HG02763 (cell line): Measurements from ENCODE around the gene C1orf226.
"Not testable (repeated sequence)": the region's sequence is repeated elsewhere in the genome, so short reads cannot be mapped to it uniquely, and the experiment has no call there.

ENCODE experiments used
- ATAC-seq: cut with Tn5 transposase; IDR thresholded peaks from one replicate; pipeline ENCODE4 v1.9.1; 2021; ENCODE audit warnings: mild to moderate bottlenecking, moderate library complexity; ENCODE audit not compliant: unreplicated experiment

Gene C1orf226, protein sequence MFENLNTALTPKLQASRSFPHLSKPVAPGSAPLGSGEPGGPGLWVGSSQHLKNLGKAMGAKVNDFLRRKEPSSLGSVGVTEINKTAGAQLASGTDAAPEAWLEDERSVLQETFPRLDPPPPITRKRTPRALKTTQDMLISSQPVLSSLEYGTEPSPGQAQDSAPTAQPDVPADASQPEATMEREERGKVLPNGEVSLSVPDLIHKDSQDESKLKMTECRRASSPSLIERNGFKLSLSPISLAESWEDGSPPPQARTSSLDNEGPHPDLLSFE

DNA sequence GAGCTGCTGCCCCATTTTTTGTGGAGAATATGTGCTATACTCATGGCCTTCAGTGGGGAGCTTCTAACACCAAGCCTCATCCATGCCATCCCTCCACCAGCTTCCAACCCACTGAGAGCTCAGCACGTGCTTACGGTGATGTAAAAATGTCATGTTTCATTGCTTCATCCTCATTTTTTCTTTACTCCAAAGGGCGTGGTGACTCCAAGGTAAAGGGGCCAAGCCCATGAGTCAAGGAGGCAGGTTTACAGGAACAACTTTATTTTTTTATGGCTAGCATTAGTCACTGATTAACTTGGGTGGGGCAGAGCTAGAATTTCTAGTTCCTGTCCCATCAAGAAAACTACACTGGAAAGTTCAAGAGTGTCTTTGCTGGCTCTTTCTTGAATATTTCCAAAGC lies at the start of gene C1orf226:
TSS of gene C1orf226 (plus strand) at position 346 of the 400 bp plus-strand sequence. CDS start 174 bp downstream, outside the sequence.
- no peak for ATAC-seq

DNA sequence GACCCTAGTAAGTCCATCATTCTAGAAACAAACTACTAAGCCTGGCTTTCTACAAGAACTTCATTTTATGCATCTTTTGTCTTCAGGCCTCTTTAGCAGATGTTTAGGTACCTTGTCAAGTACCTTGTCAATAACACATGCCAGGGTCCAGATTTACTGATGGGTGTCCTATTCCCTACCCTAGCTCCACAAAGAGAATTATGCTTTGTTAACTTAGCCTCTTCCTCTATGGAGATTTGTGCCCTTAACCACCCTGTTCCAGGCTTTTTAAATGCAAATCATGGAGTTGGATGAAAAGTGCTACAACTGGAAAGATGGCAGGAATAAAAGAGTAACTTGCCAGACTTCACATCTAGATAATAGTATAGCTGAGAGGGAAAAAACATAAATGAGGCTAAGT lies 47.5 kb upstream of the C1orf226 start:
- ATAC-seq = no peak

DNA sequence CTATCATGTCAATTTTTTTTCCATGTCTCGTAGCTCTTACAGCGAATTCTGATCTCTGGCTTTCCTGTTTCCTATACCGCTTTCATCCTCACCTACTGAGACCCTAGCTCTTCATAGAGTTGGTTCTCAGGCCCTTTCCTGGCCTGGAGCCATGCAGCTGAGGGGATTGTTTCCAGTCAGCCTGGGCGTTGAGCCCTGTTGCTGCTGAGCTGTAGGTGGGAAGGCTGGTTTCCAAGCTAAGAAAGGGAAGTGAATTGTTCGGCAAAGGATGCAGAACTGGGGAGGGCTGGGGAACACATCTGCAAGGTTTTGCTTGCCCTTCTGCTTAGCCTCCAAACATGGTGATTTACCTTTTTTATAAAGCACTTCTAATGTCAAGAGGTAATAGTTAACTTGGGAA lies 46.4 kb upstream of the C1orf226 start:
- ATAC-seq = no peak

DNA sequence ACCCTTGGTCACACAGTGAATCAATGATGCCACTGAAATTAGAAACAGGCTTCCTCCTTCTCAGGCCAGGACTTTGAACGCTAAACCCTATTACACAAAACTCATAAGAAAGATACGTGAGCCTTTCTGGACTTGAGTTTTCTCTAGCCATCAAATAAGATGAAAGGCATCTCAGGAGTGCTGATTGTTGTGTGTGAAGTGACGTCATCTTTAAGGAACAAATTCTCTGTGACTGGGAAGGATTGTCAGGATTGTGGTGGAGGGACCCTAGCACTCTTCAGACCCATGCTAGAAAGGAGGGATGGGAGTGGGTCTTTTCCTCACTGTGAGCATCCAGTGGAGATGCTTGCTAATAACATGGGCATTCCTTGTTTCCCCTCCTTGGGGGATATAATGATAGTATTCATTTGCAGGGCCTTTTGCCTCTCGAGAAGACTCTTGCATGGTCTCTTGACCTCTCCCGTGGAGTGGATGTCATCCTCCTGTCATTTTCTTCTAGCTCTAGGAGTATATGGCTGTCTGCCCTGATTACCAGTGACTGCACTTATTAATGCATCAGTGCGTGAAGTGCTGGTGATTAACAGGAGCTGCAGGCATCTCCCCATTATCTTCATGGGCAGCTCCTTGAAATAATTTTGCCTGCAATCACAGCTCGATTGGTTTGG lies 44.8 kb upstream of the C1orf226 start:
- ATAC-seq = no peak

DNA sequence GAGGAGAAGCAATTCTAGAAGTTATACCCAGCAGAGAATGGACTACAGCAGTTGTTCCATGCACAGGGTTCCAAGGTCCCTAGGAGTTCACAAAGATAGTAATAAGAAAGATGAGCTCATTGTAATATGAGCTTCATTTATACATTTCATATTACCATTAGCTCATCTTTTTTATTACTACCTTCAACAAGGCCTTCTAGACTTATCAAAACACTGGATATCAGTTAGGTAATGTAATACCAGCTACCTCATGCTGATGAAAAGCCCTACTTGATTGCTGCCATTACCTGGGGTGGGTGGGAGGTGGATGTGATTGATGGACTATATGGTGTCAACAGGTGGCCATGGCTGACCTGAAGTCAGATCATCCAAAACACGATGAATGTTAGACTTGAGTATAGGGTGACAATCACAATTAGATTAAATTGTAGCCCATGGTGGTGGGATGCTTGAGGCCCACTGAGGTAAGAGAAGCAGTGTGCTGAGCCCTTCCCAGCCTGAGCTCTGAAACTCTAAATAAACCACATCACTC lies 39.0 kb upstream of the C1orf226 start:
- no peak for ATAC-seq

DNA sequence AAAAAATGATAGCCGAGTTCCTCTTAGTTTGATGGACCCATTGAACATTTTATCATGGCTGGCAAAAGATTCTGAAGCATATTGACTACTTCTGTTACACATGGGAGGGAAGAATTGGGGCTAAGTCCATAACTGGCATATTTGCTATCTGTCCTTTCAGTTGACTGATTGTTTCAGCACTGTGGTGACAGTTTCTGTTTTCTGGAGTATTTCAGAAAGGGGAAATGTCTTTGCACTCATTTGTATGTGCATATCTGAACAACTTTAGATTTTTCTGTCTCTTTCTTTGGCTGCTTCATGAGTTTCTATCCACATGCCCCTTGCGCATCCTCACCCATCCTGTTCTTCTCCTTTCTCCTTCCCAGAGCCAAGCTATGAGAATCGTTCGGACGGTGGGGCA lies 38.1 kb upstream of the C1orf226 start:
- no peak for ATAC-seq

DNA sequence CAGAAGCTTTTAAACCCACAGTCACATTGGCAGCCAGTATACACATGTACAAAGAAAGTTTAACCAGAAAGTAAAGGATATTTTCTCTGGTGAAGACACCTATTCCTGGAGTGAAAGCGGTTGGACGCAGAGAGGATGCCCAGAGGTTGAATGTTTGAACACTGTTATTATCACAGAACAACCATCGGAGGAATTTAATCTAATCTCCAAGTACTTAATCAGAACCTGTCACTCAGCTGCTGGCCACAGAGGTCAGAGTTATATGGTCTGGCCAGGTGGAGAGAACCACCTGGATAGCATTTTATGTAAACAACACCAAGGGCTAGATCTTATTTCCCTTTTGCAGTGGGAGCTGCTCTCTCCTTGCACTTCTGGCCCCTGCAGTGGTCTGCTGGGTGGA lies 34.2 kb upstream of the C1orf226 start:
- no peak for ATAC-seq

DNA sequence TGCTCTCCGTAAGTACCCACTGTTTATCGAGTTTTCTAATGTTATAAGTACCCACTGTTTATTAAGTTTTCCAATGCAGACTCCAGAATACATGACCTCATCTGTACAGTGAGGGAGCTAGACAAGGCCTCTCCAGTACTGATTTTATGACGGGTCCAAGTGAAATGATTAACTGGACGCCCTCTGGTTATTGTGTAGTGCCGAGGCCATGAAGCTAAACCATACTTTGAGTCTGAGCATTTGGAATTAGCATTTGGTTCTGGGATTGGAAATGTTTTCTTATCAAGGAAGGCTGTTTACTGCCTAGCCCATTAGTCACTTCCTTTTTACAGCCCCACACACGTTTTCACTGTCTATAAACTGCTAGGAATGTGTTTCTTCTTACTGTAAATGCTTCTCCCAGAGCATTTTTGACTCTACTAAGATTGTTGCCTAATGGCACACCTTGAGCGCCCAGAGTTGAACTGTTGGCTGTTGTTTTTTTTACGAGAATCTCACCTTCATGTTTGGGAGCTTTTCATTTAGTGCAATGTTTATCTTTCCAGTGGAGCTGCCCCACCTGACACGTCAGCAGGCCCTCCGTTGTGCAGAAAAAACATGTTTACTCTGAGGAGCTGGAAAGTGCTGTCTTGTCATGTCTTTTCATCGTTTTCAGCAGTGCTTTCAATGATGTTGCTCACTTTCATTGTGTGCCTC lies 31.7 kb upstream of the C1orf226 start:
- no peak for ATAC-seq

DNA sequence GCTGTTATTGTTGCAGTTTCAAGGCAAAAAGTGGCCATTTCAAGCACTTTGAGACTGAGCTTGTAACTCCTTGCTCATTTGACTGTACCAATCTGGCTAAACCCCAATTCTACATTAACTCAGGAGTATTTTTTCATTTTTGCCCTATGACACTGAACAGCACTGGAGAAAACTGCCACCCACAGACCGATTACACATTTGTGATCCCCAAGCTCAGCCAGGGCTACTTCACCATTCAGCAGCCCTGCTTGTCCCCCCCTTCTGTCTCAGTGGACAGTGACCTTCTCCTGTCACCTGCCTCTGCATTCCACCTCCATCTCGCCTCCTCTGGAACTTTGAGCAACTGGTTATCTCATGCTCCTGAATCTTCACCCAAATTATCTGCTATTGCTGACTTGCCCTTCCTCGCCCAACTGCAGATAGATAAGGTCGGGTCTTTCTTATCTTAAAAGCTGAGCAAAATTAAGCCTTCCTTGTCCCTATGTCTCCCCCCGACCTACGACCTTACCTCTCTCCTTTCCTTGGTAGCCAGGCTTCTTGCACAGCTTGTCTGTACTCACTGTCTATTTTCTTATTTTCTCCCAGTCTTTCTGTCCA lies 30.2 kb upstream of the C1orf226 start:
- no peak for ATAC-seq

DNA sequence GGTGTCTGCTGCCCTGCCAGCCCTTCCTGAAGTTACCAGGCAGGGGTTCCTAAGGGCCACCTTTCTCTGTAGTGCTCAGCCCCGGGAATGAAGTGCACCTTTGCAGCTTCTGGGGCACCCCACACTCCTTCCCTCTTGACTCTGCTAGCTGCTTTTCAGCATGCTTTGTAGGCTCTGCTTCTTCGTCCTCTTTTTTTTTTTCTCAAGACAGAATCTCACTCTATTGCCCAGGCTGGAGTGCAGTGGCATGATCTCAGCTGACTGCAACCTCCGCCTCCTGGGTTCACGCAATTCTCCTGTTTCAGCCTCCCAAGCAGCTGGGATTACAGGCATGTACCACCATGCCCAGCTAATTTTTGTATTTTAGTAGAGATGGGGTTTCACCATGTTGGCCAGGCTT lies 29.7 kb upstream of the C1orf226 start:
- not testable (repeated sequence) for ATAC-seq

DNA sequence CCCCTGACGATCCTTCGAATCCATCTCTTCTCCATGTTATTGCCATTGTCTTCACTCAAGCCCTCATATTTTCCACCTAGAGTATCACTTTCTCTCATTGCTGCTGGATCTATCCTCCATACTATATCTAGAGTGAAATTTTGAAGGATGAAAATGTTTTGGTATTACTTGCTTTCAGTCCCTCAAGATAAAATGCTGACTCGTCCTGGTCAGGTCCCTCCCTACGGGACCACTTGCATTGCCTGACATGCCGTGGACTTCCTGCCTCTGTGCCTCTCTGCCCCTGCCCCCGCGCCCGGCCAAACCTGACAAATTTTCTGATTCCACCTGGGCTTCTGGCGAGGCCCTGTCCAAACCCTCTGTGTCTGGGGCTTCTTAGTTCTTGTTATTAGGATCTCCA lies 28.4 kb upstream of the C1orf226 start:
- no peak for ATAC-seq

DNA sequence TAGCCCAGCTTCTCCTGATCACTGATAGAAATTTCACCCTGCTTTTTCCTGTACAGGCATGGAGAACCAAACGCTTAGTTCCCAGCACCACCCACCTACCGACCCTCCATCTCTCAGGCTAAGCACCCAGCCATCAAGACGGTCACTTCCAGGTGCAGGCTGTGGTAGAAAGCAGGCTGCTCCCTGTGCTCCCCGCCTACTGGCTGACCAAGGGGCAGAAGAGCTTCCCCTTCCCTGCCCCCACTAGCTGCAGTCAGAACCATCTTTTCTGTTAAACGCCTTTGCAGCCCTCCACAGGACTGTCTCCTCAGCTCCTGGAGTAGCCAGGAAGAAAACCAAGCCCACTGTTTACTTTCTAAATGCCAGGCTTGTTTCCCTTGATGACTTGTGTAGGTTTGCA lies 27.8 kb upstream of the C1orf226 start:
- no peak for ATAC-seq

DNA sequence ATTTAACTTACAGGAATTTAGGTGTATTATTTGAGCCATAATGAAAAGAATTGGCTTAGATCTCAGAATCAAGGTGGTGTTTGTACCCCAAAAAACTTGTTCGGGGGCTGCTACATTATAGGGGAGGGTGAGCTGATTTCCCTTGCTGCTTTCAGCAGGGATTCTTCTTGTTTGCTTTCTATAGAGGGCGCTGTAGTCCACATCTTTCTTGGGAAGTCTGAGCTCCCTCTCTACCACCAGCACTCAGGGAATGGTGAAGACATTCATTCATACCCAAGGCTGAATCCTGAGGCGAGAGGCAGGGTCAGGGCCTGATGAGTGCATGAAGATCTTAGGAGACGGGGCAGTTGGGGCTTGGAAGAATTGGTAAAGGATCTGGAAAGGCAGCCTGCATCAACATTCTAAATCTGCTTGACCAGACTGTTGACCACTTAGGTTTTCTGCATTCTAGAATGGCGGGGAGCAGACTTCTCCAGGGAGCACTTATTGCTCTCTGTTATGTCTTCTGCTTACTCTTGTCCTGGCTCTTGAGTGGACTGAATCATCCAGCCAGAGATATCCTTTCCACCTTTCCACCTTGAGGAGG lies 23.8 kb upstream of the C1orf226 start:
- no peak for ATAC-seq

DNA sequence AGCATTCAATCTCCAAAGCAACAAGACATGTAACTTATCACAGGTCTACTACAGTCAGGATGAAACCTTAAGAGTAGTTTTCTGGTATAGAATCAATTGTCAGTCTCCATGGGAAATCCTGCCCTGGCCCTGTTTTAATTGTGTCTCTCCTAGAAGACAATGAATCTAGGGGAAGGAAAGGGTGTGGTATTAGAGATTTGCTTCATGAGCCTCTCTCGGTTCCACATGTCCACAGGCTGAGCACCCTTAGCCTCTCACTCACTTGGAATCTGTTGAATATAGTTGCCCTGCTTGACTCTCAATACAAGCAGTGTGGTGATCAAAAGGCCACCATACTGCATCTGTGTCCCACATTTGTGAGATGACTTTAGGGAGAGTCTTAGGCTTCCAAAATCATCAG lies 22.6 kb upstream of the C1orf226 start:
- ATAC-seq = no peak

DNA sequence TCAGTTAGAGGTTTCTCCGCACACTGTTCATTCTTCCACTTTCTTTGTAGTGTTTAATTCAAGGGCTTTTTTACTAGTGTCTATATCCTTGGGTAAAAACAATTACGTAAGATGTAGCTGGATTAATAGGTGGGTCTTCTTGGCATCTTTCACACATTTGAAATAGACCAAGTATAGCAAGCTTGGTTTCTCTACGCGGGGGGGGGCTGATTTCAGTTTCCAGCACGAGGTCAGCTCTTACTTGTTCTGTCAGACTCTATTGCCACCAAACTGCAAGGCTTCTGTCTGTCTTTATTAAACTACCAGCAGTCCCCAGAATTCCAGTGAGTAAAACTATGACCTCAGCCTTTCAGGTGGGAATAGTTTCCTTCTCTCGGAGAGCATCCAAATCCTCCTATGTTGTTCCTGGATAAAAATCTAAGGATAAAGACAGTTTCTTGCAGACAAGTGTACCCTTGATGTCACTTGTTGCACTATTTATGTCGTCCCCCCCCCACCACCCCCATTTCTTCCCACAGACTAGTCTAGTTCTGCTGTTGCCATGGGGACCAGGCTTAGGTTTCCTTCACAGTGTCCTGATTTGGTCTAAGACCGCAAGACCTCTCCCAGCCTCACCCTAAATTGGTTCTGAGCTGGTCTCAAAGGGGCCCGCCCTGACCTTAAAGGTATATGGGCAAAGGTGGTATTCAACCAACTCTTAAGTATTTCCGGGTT lies 21.8 kb upstream of the C1orf226 start:
- ATAC-seq = no peak

DNA sequence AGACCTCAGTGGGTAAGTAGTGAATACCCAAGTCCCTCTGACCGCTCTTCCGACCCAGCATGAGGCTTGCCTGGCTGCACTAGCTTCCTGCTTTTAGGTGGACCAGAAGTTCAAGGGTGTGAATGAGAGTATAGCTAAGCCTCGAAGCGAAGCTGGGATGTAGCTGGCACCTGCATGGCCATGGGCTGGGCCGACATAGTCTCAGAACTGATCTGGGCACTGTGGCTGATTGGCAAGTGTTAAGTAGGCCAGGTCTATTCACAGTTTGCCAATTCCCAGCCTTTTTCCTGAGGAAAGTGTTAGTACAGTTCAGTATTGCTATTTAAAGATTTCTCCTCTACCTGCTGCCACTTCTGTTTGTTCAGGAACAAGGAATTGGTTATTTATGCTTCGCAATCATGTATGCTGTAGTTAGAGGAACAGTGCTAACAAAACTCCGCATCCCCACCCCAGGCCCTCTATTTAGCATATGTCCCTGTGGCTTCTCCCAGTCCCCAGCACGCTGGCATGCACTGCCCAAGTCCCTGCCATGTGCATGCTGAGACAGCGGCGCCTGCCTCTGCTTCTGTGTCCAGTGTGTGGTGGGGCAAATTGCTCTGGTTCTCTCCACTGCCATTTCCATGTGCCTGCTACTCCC lies 21.2 kb upstream of the C1orf226 start:
- no peak for ATAC-seq

DNA sequence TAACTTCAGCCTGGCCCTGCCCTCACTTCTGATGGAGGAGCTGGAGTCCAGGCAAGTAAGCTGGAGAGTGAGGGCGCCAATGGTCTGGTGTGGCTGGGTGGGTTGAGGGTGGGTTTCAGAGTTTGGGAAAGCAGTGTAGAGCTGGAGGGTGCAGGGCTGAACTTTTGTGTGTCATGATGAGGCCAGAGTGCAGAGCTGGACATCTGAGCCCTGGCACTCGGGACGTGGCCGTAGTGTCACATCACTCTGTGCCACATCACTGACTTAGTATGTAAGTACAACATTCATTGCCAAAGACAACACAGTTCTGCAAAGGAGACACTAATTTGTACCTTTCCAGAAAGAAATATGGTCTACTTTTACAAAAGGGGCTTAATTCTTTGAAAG lies 20.7 kb upstream of the C1orf226 start:
- no peak for ATAC-seq

DNA sequence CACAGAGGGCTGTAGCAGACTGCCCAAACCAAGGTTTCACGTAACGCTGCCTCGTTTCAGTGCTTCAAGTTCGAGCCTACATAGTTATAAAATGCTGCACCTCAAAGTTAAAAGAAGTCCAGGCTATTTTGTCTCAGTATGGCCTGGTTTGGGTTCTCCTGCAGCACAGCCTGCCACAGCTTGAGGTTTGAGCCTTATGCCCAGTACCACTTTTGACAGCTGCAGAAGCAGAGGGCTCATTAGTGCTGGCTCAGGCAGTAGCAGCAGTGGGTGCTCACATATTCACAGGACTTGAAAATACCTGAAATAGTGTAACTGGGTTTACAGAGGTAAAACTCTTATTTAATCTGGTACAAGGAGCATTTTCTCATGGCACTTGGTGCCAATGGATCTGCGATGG lies 20.2 kb upstream of the C1orf226 start:
- peak; percentile 25 for ATAC-seq

DNA sequence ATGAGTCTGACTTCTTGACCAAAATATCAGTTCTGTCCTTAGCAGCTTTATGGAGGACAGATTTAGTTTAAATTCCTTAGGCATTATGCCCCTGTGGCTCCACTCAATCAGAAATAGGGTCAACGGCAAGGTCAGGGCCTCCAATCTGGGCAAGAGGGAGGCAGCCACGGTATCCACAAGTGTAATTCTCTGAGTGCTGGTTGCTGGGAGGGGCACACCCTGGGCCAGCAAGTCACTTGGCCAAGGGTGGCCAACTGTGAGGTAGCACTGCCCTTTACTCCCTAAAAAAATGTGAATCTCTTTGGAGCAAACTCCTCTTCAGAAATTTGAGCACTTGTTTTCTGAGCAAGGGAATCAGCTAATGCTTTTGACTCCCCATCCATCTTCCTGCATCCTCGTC lies 17.7 kb upstream of the C1orf226 start:
- ATAC-seq = no peak

DNA sequence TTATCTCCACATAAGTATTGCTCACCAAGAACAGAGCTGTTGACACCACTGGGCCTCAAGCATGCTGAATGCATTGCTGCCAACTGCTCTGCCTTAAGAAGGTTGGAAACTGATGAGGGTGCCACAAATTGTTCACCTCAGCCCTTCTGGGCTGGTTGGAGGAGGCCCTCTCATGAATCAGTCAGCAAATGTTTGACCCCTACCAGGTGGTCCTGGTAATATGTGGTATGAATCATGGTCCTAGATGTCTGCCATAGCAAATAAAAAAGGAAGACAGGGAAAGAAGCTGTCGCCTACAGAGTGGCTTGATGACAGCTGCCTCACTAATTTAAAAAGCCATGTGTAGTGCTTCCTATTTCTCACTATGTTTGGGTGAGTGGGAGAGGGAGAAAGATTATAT lies 17.0 kb upstream of the C1orf226 start:
- no peak for ATAC-seq
